Astrocyte (in vitro differentiated cells and primary cell): Measurements from ENCODE around the gene ACVR1.

Experiments used
- CTCF ChIP-seq: IDR thresholded peaks from 2 replicates; pipeline ENCODE4 v1.5.1; 2011; ENCODE audit warnings: low read depth, mild to moderate bottlenecking, inconsistent platforms, low read length, moderate library complexity; ENCODE audit not compliant: insufficient read depth
- EZH2 ChIP-seq: IDR thresholded peaks from 2 replicates; pipeline ENCODE4 v1.6.1; 2012; ENCODE audit warnings: mild to moderate bottlenecking, low read length, inconsistent platforms; ENCODE audit not compliant: insufficient read depth

DNA sequence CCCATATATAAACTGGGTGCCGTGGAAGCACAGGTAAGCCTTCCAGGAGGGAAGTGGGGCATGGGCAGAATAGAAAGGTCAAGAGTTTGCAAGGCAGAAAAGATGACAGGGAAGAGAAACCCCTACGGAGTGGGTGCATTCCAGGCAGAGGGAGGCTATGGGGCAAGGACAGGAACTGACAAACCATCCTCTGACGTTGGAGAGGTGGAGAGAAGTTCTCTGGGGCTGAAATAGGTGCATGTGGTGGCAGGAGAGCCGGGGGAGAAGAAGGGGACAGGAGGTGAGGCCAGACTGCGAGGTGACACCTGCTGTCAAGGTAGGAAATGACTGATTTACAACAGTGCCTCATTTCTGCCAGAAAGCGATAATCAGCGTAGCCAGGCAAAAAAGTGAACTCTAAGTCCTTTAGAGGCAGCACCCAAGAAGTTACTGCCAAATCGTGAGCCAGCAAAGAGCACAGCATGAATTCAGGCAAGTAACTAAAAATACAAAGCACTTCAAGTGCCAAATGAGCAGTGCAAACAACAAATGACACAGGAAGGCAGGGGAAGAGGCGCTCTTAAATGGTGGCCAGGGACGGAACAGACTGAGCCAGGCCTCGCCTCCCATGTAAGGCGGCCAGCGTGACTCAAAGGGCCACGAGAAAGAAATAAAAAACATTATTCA lies 134.2 kb downstream of the ACVR1 start:
- no peak for TF ChIP-seq CTCF
- TF ChIP-seq EZH2 = no peak
